ENCODE measurements around the gene RANBP3. TPM values are rescaled to one million over a fixed set of nuclear protein-coding genes. Genes with fewer than 3 reads are reported as not detected.
"Not testable (repeated sequence)": the region's sequence is repeated elsewhere in the genome, so short reads cannot be mapped to it uniquely, and the experiment has no call there.

RANBP3 gene
- total RNA-seq, 1 donor from 2014 or later: 122 TPM

DNA sequence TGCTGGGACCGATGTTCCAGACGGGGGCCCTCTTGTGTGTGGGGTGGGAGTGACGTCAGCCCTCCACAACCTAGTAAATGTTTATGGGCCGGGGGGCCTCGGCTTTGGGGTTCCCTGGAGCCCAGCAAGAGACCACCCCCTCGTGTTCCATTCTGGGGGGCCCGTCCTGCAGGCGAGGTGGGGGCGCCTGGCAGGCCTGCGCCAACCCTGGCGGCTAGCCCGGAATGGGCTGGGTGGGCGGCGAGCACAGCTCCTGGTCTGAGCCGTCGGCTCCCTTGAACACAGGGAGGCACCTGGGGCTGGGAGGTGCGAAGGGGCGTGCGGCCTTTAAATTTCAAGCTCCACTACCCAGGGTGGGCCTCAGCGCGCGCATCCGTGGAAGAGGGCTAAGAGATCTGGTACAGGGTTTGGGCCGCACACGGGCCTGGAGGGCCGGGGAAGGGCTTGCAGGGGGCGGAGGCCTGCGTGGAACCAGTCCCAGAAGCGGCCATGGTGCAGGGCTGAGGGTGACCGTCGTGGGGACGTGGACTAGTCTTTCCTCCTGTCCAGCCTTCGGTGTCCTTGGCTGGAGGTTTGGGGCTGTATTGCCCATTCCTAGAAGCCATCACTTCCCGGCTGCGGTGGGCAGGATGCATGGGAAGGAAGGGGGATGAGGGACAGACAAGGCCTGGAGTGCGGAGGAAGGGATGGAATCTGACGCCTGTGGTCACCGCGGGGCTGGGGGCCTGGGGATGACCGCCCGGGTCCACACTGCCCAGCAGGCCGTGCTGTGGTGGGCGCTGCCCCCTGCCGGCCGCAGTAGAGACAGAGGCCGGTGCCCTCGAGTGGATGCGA is 85.8 kb downstream of the RANBP3 start:
- no peak overlapping the region for H3K27ac Mint-ChIP-seq (ENCODE audit: unreplicated experiment)
- peak overlapping the region; percentile 47 for H3K4me3 Mint-ChIP-seq
- H3K4me1 Mint-ChIP-seq: peaks cover 5% of the 10 kb centered on the region
- no peaks in the 10 kb centered on the region for H3K9me3 Mint-ChIP-seq
- H3K27me3 Mint-ChIP-seq (ENCODE audit: low read depth): peaks cover 21% of the 10 kb centered on the region
- DNase-seq (ENCODE audit: low read depth, low spot score): peak; percentile 63
- TF ChIP-seq, protein P1, sequence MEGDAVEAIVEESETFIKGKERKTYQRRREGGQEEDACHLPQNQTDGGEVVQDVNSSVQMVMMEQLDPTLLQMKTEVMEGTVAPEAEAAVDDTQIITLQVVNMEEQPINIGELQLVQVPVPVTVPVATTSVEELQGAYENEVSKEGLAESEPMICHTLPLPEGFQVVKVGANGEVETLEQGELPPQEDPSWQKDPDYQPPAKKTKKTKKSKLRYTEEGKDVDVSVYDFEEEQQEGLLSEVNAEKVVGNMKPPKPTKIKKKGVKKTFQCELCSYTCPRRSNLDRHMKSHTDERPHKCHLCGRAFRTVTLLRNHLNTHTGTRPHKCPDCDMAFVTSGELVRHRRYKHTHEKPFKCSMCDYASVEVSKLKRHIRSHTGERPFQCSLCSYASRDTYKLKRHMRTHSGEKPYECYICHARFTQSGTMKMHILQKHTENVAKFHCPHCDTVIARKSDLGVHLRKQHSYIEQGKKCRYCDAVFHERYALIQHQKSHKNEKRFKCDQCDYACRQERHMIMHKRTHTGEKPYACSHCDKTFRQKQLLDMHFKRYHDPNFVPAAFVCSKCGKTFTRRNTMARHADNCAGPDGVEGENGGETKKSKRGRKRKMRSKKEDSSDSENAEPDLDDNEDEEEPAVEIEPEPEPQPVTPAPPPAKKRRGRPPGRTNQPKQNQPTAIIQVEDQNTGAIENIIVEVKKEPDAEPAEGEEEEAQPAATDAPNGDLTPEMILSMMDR (conservative IDR thresholded peaks at IDR 0.05): peak; percentile 80
- no peaks in the 10 kb centered on the region for H3K36me3 Mint-ChIP-seq (ENCODE audit: low read depth)

DNA sequence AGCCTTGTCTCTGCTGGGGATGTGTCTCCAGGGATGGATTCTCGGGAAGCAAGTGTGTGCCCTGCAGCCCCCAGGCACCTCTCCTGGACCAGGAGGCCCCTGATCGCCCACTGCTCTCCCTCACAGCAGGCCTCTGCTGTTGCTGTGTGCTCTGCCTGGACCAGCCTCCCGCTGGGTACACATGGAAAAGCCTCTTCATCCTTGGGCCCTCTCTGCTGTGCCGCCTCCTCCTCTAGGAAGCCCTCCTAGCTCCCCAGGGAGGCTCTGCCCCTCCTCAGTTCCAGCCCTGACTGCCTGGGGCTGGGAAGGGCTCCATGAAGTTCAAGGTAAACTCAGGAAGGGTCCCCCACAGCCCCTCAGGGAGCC is 86.4 kb downstream of the RANBP3 start:
- Mint-ChIP-seq H3K4me3 (peak overlapping the region; percentile 27), H3K9me3 (no peaks in the 10 kb centered on the region), H3K27me3 (ENCODE audit: low read depth) (peaks cover 21% of the 10 kb centered on the region), H3K36me3 (ENCODE audit: low read depth) (no peaks in the 10 kb centered on the region), H3K4me1 (peaks cover 5% of the 10 kb centered on the region), H3K27ac (ENCODE audit: unreplicated experiment) (no peak overlapping the region)
- TF ChIP-seq, protein P1 (conservative IDR thresholded peaks at IDR 0.05): no peak
- no peak for DNase-seq (ENCODE audit: low read depth, low spot score)

- peaks cover 5% of the 10 kb centered on the region for H3K4me1 Mint-ChIP-seq
These were observed 87.8 kb downstream of the RANBP3 start for GRCh38 chr19:5890099-5890498.

GRCh38 chr19:5889288-5889971 is 88.5 kb downstream of the RANBP3 start:
- Mint-ChIP-seq H3K9me3 (no peaks in the 10 kb centered on the region), H3K27ac (ENCODE audit: unreplicated experiment) (no peak overlapping the region), H3K4me3 (peak overlapping the region; percentile 34), H3K27me3 (ENCODE audit: low read depth) (peaks cover 26% of the 10 kb centered on the region), H3K4me1 (peaks cover 5% of the 10 kb centered on the region), H3K36me3 (ENCODE audit: low read depth) (no peaks in the 10 kb centered on the region)
- TF ChIP-seq, protein P1 (conservative IDR thresholded peaks at IDR 0.05): no peak
- no peak for DNase-seq (ENCODE audit: low read depth, low spot score)

More at GRCh38 chr19:5890099-5890498, 87.8 kb downstream of the RANBP3 start:
- peak overlapping the region; percentile 34 for H3K4me3 Mint-ChIP-seq
- DNase-seq (ENCODE audit: low read depth, low spot score): no peak
- H3K36me3 Mint-ChIP-seq (ENCODE audit: low read depth): no peaks in the 10 kb centered on the region
- TF ChIP-seq, protein P1 (conservative IDR thresholded peaks at IDR 0.05): no peak
- no peak overlapping the region for H3K27ac Mint-ChIP-seq (ENCODE audit: unreplicated experiment)
- H3K9me3 Mint-ChIP-seq: no peaks in the 10 kb centered on the region
- H3K27me3 Mint-ChIP-seq (ENCODE audit: low read depth): peaks cover 25% of the 10 kb centered on the region

GRCh38 chr19:5884065-5884811 is 93.7 kb downstream of the RANBP3 start:
- peaks cover 19% of the 10 kb centered on the region for H3K27me3 Mint-ChIP-seq (ENCODE audit: low read depth)
- not testable (repeated sequence) for H3K4me1 Mint-ChIP-seq; H3K36me3 Mint-ChIP-seq (ENCODE audit: low read depth); H3K4me3 Mint-ChIP-seq; DNase-seq (ENCODE audit: low read depth, low spot score); H3K9me3 Mint-ChIP-seq; H3K27ac Mint-ChIP-seq (ENCODE audit: unreplicated experiment)

DNA sequence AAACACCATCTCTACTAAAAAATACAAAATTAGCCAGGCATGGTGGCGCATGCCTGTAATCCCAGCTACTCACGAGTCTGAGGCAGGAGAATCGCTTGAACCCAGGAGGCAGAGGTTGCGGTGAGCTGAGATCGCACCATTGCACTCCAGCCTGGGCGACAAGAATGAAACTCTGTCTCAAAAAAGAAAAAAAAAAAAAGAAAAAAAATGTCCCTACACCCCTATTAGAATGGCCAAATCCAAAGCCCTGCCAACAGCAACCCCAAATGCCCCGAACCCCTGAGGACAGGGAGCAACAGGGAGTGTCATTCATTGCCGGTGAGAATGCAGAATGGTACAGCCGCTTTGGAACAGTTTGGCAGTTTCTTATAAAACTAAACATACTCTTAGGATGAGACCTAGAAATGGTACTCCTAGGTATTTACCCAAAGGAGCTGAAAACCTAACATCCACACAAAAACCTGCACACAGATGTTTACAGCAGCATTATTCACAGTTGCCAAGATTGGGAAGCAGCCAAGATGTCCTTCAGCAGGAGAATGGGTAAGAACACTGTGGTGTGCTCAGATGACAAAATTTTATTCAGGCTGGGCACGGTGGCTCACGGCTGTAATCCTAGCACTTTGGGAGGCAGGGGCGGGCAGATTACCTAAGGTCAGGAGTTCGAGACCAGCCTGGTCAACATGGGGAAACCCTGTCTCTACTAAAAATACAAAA is 94.6 kb downstream of the RANBP3 start:
- not testable (repeated sequence) for H3K4me3 Mint-ChIP-seq; DNase-seq (ENCODE audit: low read depth, low spot score); H3K36me3 Mint-ChIP-seq (ENCODE audit: low read depth); H3K9me3 Mint-ChIP-seq; H3K27ac Mint-ChIP-seq (ENCODE audit: unreplicated experiment); H3K4me1 Mint-ChIP-seq
- peaks cover 17% of the 10 kb centered on the region for H3K27me3 Mint-ChIP-seq (ENCODE audit: low read depth)
